ENCODE measurements around the gene MITF.

GRCh38 chr3:69743975-69744906 lies 5.0 kb downstream of the MITF start:
- TF ChIP-seq CTCF (IDR thresholded peaks at IDR 0.05) (no peak), POLR2AphosphoS5 (IDR thresholded peaks at IDR 0.05) (no peak), EP300 (IDR thresholded peaks at IDR 0.05) (no peak)

Measured in suprapubic skin (tissue), 4 donors.